Body of pancreas (tissue), 4 donors: Measurements from ENCODE around the gene PTPRD. TPM values are rescaled to one million over a fixed set of nuclear protein-coding genes. Genes with fewer than 3 reads are reported as not detected.

Source experiments
- ATAC-seq: fragments of 150-250 bp; one replicate; pipeline ENCODE4 v1.9.1; 2016
- DNase-seq, 4 donors: peaks; one replicate each; pipeline ENCODE4 v3.0.0-alpha.2; 2019
- H3K27ac ChIP-seq, 4 donors: fragments of 200-600 bp; sonication (generic); 1 replicate in 3 of 4; 2 replicates in 1 of 4; pipeline versions ENCODE4 v1.5.1 to v1.6.1; 2016 to 2019; ENCODE audit warnings: mild to moderate bottlenecking in 1 of 4, mixed read lengths in 1 of 4, moderate library complexity in 1 of 4
- H3K27me3 ChIP-seq, 2 donors: fragments of 200-600 bp; sonication (generic); one replicate each; pipeline ENCODE4 v1.6.0; 2016; ENCODE audit warnings: mild to moderate bottlenecking in 1 of 2
- H3K36me3 ChIP-seq, 2 donors: fragments of 200-600 bp; sonication (generic); replicated peaks in 1 of 2; 2 replicates each; pipeline ENCODE4 v1.5.1; 2016; ENCODE audit warnings: low read depth in 2 of 2; ENCODE audit not compliant: insufficient read depth in 1 of 2
- H3K4me1 ChIP-seq: fragments of 200-600 bp; sonication (generic); one replicate; pipeline ENCODE4 v1.6.0; 2016
- H3K4me3 ChIP-seq, 2 donors: fragments of 200-600 bp; sonication (generic); 1 replicate in 1 of 2; 2 replicates in 1 of 2; pipeline ENCODE4 v1.5.1; 2016 to 2019
- H3K9me3 ChIP-seq, 3 donors: fragments of 200-600 bp; sonication (generic); 1 replicate in 2 of 3; 2 replicates in 1 of 3; pipeline ENCODE4 v1.5.1; 2016
- POLR2A ChIP-seq, 3 donors: fragments of 450-650 bp; IDR thresholded peaks; one replicate each; pipeline ENCODE4 v1.6.1; 2016; ENCODE audit warnings: antibody characterized with exemption in 3 of 3, mild to moderate bottlenecking in 2 of 3
- WGBS, 2 donors: methylation state at CpG; one replicate each; pipeline ENCODE4 v1.1.5; 2017; 5-methylcytosine and 5-hydroxymethylcytosine counted together
- intact Hi-C: fragments of 100-400 bp; cut with DNase I; formaldehyde crosslinking; loops from one replicate; pipeline ENCODE4 v1.15.1; 2023
- total RNA-seq, 2 donors: library from RNA; depleted of rRNA; stranded (reverse); fragments of >200 nt; gene quantifications; one replicate each; pipeline ENCODE4 v1.1.0, GENCODE V29; 2016
- TF ChIP-seq, protein P1 (sequence below), 7 experiments: fragments of 450-650 bp in 4 of 7; fragments of 200-600 bp in 3 of 7; sonication (generic) in 3 of 7; IDR thresholded peaks; one replicate each; pipeline ENCODE4 v1.5.1; 2016 to 2019; ENCODE audit warnings: antibody characterized with exemption in 7 of 7

Gene PTPRD
- total RNA-seq, 2 donors from 2014 or later = 4.3 to 4.9 TPM

DNA sequence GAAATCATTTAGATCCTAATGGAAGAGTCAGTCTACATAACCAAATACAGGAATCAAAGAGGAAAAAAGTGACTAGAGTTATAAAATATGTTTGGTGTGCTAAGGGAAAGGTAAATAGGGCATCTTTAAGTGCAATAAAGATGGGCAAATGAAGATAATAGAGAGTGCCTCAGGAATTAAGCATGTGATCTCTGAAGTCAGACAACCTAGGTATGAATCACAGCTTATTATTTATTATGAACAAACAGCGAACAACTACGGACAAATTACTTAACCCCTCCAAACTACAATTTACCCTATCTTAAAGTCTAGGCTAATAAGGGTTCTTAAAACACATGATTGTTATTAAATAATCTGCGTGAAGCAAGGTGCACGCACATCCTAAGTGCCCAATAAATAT, 1903.1 kb downstream of the PTPRD start:
- Histone ChIP-seq H3K36me3 (no peaks in the 10 kb centered on the region), H3K27me3 (no peaks in the 10 kb centered on the region), H3K4me1 (no peaks in the 10 kb centered on the region), H3K4me3 (no peak overlapping the region), H3K27ac (no peak overlapping the region), H3K9me3 (no peaks in the 10 kb centered on the region)
- no peak for DNase-seq
- ATAC-seq = no peak
- no peak for TF ChIP-seq POLR2A (IDR thresholded peaks at IDR 0.05)
- TF ChIP-seq, protein P1, sequence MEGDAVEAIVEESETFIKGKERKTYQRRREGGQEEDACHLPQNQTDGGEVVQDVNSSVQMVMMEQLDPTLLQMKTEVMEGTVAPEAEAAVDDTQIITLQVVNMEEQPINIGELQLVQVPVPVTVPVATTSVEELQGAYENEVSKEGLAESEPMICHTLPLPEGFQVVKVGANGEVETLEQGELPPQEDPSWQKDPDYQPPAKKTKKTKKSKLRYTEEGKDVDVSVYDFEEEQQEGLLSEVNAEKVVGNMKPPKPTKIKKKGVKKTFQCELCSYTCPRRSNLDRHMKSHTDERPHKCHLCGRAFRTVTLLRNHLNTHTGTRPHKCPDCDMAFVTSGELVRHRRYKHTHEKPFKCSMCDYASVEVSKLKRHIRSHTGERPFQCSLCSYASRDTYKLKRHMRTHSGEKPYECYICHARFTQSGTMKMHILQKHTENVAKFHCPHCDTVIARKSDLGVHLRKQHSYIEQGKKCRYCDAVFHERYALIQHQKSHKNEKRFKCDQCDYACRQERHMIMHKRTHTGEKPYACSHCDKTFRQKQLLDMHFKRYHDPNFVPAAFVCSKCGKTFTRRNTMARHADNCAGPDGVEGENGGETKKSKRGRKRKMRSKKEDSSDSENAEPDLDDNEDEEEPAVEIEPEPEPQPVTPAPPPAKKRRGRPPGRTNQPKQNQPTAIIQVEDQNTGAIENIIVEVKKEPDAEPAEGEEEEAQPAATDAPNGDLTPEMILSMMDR (IDR thresholded peaks at IDR 0.05) = no peak
- intact Hi-C loops = no loop called here
- WGBS, 2 donors = 83 to 85% methylated on average over 4 of the region's 4 CpGs

DNA sequence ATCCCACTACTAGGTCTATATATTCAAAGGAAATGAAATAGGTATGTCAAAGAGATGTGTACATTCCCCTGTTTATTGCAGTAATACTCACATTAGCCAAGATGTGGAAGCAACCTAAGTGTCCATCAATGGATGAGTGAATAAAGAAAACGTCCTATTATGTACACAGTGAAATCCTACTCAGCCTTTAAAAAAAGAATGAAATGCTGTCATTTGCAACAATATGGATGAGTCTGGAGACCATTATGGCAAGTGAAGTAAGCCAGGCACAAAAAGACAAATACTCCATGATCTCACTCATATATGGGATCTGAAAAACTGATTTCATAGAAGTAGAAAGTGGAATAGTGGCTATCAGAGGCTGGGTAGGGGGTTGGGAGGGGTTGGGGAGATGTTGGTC, 1904.1 kb downstream of the PTPRD start:
- Histone ChIP-seq H3K27ac (no peak overlapping the region), H3K4me1 (no peaks in the 10 kb centered on the region), H3K36me3 (no peaks in the 10 kb centered on the region), H3K27me3 (no peaks in the 10 kb centered on the region), H3K9me3 (no peaks in the 10 kb centered on the region), H3K4me3 (no peak overlapping the region)
- intact Hi-C loops = no loop called here
- ATAC-seq = no peak
- no peak for TF ChIP-seq POLR2A (IDR thresholded peaks at IDR 0.05)
- TF ChIP-seq, protein P1 (IDR thresholded peaks at IDR 0.05) = no peak
- no peak for DNase-seq
- 21 to 25% methylated on average over 1 of the region's 1 CpG for WGBS, 2 donors

DNA sequence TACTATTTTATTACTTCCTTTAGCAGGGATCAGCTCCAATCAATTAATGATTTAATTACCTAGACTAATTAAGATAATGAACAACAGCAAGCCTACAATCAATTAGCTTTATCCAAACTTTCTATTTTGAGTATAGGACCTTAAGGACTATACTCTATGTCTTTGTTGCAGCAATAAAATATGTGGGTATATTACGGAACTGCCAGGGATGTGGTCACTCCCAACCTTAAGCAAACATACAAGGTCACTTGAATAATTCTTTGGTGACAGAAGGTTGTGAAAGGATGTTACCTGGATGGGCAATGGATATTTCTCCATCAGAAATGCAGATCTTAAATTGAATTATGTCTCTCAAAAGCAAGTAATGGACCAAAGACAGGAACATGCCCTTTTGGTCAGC, 1905.8 kb downstream of the PTPRD start:
- WGBS, 2 donors = 87 to 88% methylated on average over 1 of the region's 1 CpG
- ATAC-seq = no peak
- H3K27ac ChIP-seq = no peak overlapping the region
- no peaks in the 10 kb centered on the region for H3K9me3 ChIP-seq
- H3K4me3 ChIP-seq = no peak overlapping the region
- H3K27me3 ChIP-seq = no peaks in the 10 kb centered on the region
- intact Hi-C loops = no loop called here
- no peak for TF ChIP-seq POLR2A (IDR thresholded peaks at IDR 0.05)
- TF ChIP-seq, protein P1 (IDR thresholded peaks at IDR 0.05) = no peak
- DNase-seq = no peak
- no peaks in the 10 kb centered on the region for H3K36me3 ChIP-seq
- H3K4me1 ChIP-seq = no peaks in the 10 kb centered on the region

DNA sequence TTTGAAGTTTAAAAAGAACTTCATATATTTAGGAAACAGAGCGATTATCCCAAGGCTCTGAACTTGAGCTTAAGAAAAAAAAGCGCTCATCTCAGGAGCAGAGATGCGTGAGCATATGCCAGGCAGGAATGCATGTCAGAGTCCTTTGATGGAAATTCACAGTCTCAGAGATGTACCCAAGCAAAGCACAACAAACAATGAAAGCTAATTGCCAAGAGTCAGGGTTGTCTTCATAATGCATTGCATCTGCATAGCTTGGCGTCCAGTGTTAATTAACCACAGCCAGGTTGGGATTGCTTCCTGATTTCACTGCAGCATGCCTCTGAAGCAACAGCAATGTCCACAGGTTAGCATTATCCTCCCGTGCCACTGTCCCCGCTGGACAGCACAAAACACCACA, 1906.3 kb downstream of the PTPRD start:
- TF ChIP-seq, protein P1 (IDR thresholded peaks at IDR 0.05) = no peak
- TF ChIP-seq POLR2A (IDR thresholded peaks at IDR 0.05) = no peak
- Histone ChIP-seq H3K36me3 (no peaks in the 10 kb centered on the region), H3K4me3 (no peak overlapping the region), H3K27ac (no peak overlapping the region), H3K27me3 (no peaks in the 10 kb centered on the region), H3K9me3 (no peaks in the 10 kb centered on the region), H3K4me1 (no peaks in the 10 kb centered on the region)
- DNase-seq = no peak
- intact Hi-C loops = no loop called here
- no peak for ATAC-seq
- WGBS, 2 donors = 69 to 74% methylated on average over 6 of the region's 6 CpGs

DNA sequence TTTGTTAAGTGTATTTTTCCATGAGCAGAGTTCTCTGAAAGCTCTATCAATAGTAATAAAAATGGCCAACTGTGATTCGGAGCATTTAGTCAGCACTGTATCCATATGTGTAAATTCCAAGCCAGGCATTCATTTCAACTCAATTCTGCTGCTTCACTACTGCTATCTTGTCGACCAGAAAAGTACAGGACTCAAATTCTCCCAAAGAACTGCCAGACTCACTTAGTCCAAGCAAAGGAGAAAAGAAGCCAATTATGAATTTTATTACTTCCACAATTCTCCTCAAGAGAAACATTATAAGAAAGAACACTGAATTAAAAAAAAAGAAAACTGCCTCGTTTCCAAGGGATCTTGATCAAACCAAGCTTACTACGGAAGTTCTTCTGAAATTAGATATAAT, 1906.9 kb downstream of the PTPRD start:
- Histone ChIP-seq H3K27me3 (no peaks in the 10 kb centered on the region), H3K9me3 (no peaks in the 10 kb centered on the region), H3K4me3 (no peak overlapping the region), H3K27ac (no peak overlapping the region), H3K36me3 (no peaks in the 10 kb centered on the region), H3K4me1 (no peaks in the 10 kb centered on the region)
- no peak for TF ChIP-seq POLR2A (IDR thresholded peaks at IDR 0.05)
- TF ChIP-seq, protein P1 (IDR thresholded peaks at IDR 0.05) = no peak
- intact Hi-C loops = no loop called here
- DNase-seq = no peak
- no peak for ATAC-seq
- 55% methylated on average over 4 of the region's 4 CpGs for WGBS, 2 donors
